H1 (cell line): ENCODE data around the gene USP13. TPM values are rescaled to one million over a fixed set of nuclear protein-coding genes. Genes with fewer than 3 reads are reported as not detected.

Experiments
- HDAC6 ChIP-seq: IDR thresholded peaks from one replicate; pipeline ENCODE4 v1.7.1; 2012; ENCODE audit warnings: low read depth, mild to moderate bottlenecking, inconsistent platforms, low read length, moderate library complexity
- NRF1 ChIP-seq: IDR thresholded peaks from 2 replicates; pipeline ENCODE4 v1.6.1; 2011; ENCODE audit warnings: mild to moderate bottlenecking, low read depth, low read length, improper control_type of control experiment
- POLR2A ChIP-seq, 2 experiments: IDR thresholded peaks; 1 replicate in 1 of 2; 2 replicates in 1 of 2; pipeline ENCODE4 v1.6.1; 2011; ENCODE audit warnings: low read depth in 2 of 2, low read length in 2 of 2, mild to moderate bottlenecking in 2 of 2; ENCODE audit errors: control extremely low read depth in 1 of 2
- RAD21 ChIP-seq, 2 experiments: IDR thresholded peaks in 1 of 2; conservative IDR thresholded peaks in 1 of 2; 2 replicates each; pipeline ENCODE4 v1.6.1; 2011; ENCODE audit warnings: low read depth in 2 of 2, low read length in 2 of 2, improper control_type of control experiment in 1 of 2, inconsistent platforms in 1 of 2, mild to moderate bottlenecking in 1 of 2, moderate library complexity in 1 of 2
- TBP ChIP-seq: IDR thresholded peaks from 2 replicates; pipeline ENCODE4 v1.6.1; 2011; ENCODE audit warnings: low read depth, low read length, improper control_type of control experiment
- polyA plus RNA-seq, 7 experiments: library from polyadenylated mRNA; depleted of rRNA in 3 of 7; stranded (reverse) in 5 of 7; unstranded in 2 of 7; fragments of >200 nt in 5 of 7; fragments of 200-250 nt in 2 of 7; gene quantifications; 1 replicate in 5 of 7; 2 replicates in 1 of 7; 4 replicates in 1 of 7; pipeline versions ENCODE4 v1.2.1 to v1.2.3, GENCODE V29; 2011 to 2013; ENCODE audit warnings: missing spikeins in 2 of 7, mixed read lengths in 2 of 7
- total RNA-seq: library from RNA; stranded (reverse); fragmentation: NEBNext Ultra II Directional; extraction: Animal tissue kit (Norgen Biotek cat#: 25700); gene quantifications from 2 replicates; pipeline ENCODE4 v1.2.1, GENCODE V29; 2021
- TF ChIP-seq, protein P1 (sequence below): IDR thresholded peaks from 2 replicates; pipeline ENCODE4 v1.6.1; 2012; ENCODE audit warnings: inconsistent platforms
- TF ChIP-seq, protein P2 (sequence below): fragments of 300-600 bp; sonication (generic); IDR thresholded peaks from 2 replicates; pipeline ENCODE4 v1.7.1; 2012; ENCODE audit warnings: low read length, moderate library complexity, mild to moderate bottlenecking, inconsistent platforms; ENCODE audit not compliant: insufficient replicate concordance

Gene USP13
- total and polyA plus RNA-seq, 2 of the 8 experiments (the other 6 are each of a cell fraction or from before 2014, with no cell fraction given) = 7.9 to 25.9 TPM

- TF ChIP-seq, protein P1, sequence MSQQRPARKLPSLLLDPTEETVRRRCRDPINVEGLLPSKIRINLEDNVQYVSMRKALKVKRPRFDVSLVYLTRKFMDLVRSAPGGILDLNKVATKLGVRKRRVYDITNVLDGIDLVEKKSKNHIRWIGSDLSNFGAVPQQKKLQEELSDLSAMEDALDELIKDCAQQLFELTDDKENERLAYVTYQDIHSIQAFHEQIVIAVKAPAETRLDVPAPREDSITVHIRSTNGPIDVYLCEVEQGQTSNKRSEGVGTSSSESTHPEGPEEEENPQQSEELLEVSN = no peak
- TF ChIP-seq, protein P2, sequence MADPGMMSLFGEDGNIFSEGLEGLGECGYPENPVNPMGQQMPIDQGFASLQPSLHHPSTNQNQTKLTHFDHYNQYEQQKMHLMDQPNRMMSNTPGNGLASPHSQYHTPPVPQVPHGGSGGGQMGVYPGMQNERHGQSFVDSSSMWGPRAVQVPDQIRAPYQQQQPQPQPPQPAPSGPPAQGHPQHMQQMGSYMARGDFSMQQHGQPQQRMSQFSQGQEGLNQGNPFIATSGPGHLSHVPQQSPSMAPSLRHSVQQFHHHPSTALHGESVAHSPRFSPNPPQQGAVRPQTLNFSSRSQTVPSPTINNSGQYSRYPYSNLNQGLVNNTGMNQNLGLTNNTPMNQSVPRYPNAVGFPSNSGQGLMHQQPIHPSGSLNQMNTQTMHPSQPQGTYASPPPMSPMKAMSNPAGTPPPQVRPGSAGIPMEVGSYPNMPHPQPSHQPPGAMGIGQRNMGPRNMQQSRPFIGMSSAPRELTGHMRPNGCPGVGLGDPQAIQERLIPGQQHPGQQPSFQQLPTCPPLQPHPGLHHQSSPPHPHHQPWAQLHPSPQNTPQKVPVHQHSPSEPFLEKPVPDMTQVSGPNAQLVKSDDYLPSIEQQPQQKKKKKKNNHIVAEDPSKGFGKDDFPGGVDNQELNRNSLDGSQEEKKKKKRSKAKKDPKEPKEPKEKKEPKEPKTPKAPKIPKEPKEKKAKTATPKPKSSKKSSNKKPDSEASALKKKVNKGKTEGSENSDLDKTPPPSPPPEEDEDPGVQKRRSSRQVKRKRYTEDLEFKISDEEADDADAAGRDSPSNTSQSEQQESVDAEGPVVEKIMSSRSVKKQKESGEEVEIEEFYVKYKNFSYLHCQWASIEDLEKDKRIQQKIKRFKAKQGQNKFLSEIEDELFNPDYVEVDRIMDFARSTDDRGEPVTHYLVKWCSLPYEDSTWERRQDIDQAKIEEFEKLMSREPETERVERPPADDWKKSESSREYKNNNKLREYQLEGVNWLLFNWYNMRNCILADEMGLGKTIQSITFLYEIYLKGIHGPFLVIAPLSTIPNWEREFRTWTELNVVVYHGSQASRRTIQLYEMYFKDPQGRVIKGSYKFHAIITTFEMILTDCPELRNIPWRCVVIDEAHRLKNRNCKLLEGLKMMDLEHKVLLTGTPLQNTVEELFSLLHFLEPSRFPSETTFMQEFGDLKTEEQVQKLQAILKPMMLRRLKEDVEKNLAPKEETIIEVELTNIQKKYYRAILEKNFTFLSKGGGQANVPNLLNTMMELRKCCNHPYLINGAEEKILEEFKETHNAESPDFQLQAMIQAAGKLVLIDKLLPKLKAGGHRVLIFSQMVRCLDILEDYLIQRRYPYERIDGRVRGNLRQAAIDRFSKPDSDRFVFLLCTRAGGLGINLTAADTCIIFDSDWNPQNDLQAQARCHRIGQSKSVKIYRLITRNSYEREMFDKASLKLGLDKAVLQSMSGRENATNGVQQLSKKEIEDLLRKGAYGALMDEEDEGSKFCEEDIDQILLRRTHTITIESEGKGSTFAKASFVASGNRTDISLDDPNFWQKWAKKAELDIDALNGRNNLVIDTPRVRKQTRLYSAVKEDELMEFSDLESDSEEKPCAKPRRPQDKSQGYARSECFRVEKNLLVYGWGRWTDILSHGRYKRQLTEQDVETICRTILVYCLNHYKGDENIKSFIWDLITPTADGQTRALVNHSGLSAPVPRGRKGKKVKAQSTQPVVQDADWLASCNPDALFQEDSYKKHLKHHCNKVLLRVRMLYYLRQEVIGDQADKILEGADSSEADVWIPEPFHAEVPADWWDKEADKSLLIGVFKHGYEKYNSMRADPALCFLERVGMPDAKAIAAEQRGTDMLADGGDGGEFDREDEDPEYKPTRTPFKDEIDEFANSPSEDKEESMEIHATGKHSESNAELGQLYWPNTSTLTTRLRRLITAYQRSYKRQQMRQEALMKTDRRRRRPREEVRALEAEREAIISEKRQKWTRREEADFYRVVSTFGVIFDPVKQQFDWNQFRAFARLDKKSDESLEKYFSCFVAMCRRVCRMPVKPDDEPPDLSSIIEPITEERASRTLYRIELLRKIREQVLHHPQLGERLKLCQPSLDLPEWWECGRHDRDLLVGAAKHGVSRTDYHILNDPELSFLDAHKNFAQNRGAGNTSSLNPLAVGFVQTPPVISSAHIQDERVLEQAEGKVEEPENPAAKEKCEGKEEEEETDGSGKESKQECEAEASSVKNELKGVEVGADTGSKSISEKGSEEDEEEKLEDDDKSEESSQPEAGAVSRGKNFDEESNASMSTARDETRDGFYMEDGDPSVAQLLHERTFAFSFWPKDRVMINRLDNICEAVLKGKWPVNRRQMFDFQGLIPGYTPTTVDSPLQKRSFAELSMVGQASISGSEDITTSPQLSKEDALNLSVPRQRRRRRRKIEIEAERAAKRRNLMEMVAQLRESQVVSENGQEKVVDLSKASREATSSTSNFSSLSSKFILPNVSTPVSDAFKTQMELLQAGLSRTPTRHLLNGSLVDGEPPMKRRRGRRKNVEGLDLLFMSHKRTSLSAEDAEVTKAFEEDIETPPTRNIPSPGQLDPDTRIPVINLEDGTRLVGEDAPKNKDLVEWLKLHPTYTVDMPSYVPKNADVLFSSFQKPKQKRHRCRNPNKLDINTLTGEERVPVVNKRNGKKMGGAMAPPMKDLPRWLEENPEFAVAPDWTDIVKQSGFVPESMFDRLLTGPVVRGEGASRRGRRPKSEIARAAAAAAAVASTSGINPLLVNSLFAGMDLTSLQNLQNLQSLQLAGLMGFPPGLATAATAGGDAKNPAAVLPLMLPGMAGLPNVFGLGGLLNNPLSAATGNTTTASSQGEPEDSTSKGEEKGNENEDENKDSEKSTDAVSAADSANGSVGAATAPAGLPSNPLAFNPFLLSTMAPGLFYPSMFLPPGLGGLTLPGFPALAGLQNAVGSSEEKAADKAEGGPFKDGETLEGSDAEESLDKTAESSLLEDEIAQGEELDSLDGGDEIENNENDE = no peak
- TF ChIP-seq NRF1 = no peak
- TF ChIP-seq RAD21 (IDR thresholded peaks at IDR 0.05 in 1 of 2, conservative IDR thresholded peaks at IDR 0.05 in 1 of 2; ENCODE audit: low read depth in 2 of 2, low read length in 2 of 2) = no peak
- no peak for TF ChIP-seq POLR2A (IDR thresholded peaks at IDR 0.05; ENCODE audit: control extremely low read depth in 1 of 2, low read depth in 2 of 2, low read length in 2 of 2)
- TF ChIP-seq HDAC6 = no peak
- no peak for TF ChIP-seq TBP
Observed at GRCh38 chr3:179825527-179826246, 172.8 kb downstream of the USP13 start (continued).
